ENCODE data around the gene PCBP3.

The PCBP3 gene

GRCh38 chr21:45900034-45900868, 256.7 kb downstream of the PCBP3 start:
- 98% methylated on average over 20 of the region's 27 CpGs for WGBS (ENCODE audit: insufficient coverage)
- H3K4me3 ChIP-seq (ENCODE audit: control insufficient read depth in 1 of 7, extremely low read depth in 1 of 7, insufficient read depth in 4 of 7, low read depth in 2 of 7, low read length in 6 of 7), result no peak overlapping the region
- no peaks in the 10 kb centered on the region for H3K27me3 ChIP-seq (replicated peaks in 2 of 5; ENCODE audit: control insufficient read depth in 4 of 5, insufficient read depth in 5 of 5, low read length in 4 of 5)
- no peaks in the 10 kb centered on the region for H3K36me3 ChIP-seq (ENCODE audit: control insufficient read depth in 4 of 4, insufficient read depth in 4 of 4, low read length in 3 of 4)
- no peaks in the 10 kb centered on the region for H3K4me1 ChIP-seq (ENCODE audit: control extremely low read depth in 1 of 4, control insufficient read depth in 4 of 4, insufficient read depth in 4 of 4, low read length in 3 of 4)
- POLR2A ChIA-PET, result no interaction called here
- H3K27ac ChIP-seq (ENCODE audit: insufficient read depth in 1 of 2, low read depth in 1 of 2, low read length in 2 of 2, poor library complexity in 1 of 2, severe bottlenecking in 2 of 2), result no peak overlapping the region
- CTCF ChIA-PET, result no interaction called here
- no peak for DNase-seq
- H3K9me3 ChIP-seq (ENCODE audit: control extremely low read depth in 1 of 5, control insufficient read depth in 4 of 5, insufficient read depth in 2 of 5, low read depth in 1 of 5, low read length in 4 of 5), result no peaks in the 10 kb centered on the region

DNA sequence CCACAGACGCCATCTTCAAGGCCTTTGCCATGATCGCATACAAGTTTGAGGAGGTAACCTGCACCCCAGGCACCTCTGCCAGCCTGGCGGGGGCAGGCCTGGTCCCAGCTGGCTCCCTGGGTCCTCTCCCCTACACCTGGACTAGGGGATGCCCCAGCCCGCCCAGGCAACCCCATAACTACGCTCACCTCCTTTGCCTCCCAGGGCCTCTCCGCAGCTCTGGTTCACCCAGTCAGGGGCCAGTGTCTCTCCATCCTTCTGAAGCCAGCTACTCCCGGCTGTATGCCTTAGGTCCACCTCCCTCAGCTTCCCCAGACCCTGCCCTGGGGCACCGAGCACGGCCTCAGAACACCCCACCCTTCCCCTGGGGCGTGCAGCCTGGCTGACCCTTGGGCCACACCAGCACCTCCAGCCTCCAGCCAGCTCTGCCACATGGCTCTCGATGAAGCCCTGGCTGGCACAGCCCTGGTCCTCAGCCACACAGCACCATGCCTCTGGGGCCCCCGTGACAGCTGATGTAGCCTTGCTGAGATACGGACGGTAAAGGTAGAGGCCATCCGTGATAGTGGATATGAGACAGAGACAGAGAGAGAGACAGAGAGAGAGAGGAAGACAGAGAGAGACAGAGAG, 257.7 kb downstream of the PCBP3 start:
- WGBS (ENCODE audit: insufficient coverage), result 96% methylated on average over 15 of the region's 15 CpGs
- no peaks in the 10 kb centered on the region for H3K27me3 ChIP-seq (replicated peaks in 2 of 5; ENCODE audit: control insufficient read depth in 4 of 5, insufficient read depth in 5 of 5, low read length in 4 of 5)
- no peak for DNase-seq
- no peaks in the 10 kb centered on the region for H3K36me3 ChIP-seq (ENCODE audit: control insufficient read depth in 4 of 4, insufficient read depth in 4 of 4, low read length in 3 of 4)
- CTCF ChIA-PET, result no interaction called here
- H3K4me3 ChIP-seq (ENCODE audit: control insufficient read depth in 1 of 7, extremely low read depth in 1 of 7, insufficient read depth in 4 of 7, low read depth in 2 of 7, low read length in 6 of 7), result no peak overlapping the region
- H3K27ac ChIP-seq (ENCODE audit: insufficient read depth in 1 of 2, low read depth in 1 of 2, low read length in 2 of 2, poor library complexity in 1 of 2, severe bottlenecking in 2 of 2), result no peak overlapping the region
- no peaks in the 10 kb centered on the region for H3K4me1 ChIP-seq (ENCODE audit: control extremely low read depth in 1 of 4, control insufficient read depth in 4 of 4, insufficient read depth in 4 of 4, low read length in 3 of 4)
- POLR2A ChIA-PET, result no interaction called here
- H3K9me3 ChIP-seq (ENCODE audit: control extremely low read depth in 1 of 5, control insufficient read depth in 4 of 5, insufficient read depth in 2 of 5, low read depth in 1 of 5, low read length in 4 of 5), result no peaks in the 10 kb centered on the region

GRCh38 chr21:45902292-45902995, 258.9 kb downstream of the PCBP3 start:
- WGBS (ENCODE audit: insufficient coverage), result 92% methylated on average over 18 of the region's 19 CpGs
- CTCF ChIA-PET, result no interaction called here
- no peak for DNase-seq
- H3K4me3 ChIP-seq (ENCODE audit: control insufficient read depth in 1 of 7, extremely low read depth in 1 of 7, insufficient read depth in 4 of 7, low read depth in 2 of 7, low read length in 6 of 7), result no peak overlapping the region
- POLR2A ChIA-PET, result no interaction called here
- no peaks in the 10 kb centered on the region for H3K27me3 ChIP-seq (replicated peaks in 2 of 5; ENCODE audit: control insufficient read depth in 4 of 5, insufficient read depth in 5 of 5, low read length in 4 of 5)
- no peaks in the 10 kb centered on the region for H3K36me3 ChIP-seq (ENCODE audit: control insufficient read depth in 4 of 4, insufficient read depth in 4 of 4, low read length in 3 of 4)
- H3K27ac ChIP-seq (ENCODE audit: insufficient read depth in 1 of 2, low read depth in 1 of 2, low read length in 2 of 2, poor library complexity in 1 of 2, severe bottlenecking in 2 of 2), result no peak overlapping the region
- no peaks in the 10 kb centered on the region for H3K4me1 ChIP-seq (ENCODE audit: control extremely low read depth in 1 of 4, control insufficient read depth in 4 of 4, insufficient read depth in 4 of 4, low read length in 3 of 4)
- H3K9me3 ChIP-seq (ENCODE audit: control extremely low read depth in 1 of 5, control insufficient read depth in 4 of 5, insufficient read depth in 2 of 5, low read depth in 1 of 5, low read length in 4 of 5), result no peaks in the 10 kb centered on the region

- POLR2A ChIA-PET, result no interaction called here
- H3K27me3 ChIP-seq (replicated peaks in 2 of 5; ENCODE audit: control insufficient read depth in 4 of 5, insufficient read depth in 5 of 5, low read length in 4 of 5), result no peaks in the 10 kb centered on the region
- 96% methylated on average over 12 of the region's 12 CpGs for WGBS (ENCODE audit: insufficient coverage)
- DNase-seq, result no peak
- H3K4me1 ChIP-seq (ENCODE audit: control extremely low read depth in 1 of 4, control insufficient read depth in 4 of 4, insufficient read depth in 4 of 4, low read length in 3 of 4), result no peaks in the 10 kb centered on the region
- CTCF ChIA-PET, result interaction anchor here (1.5 to 1.7 kb wide), 2 partner anchors 17 to 33 kb away, joined by 3 to 9 read pairs; no protein-coding TSS in a partner anchor
- no peaks in the 10 kb centered on the region for H3K9me3 ChIP-seq (ENCODE audit: control extremely low read depth in 1 of 5, control insufficient read depth in 4 of 5, insufficient read depth in 2 of 5, low read depth in 1 of 5, low read length in 4 of 5)
- H3K27ac ChIP-seq (ENCODE audit: insufficient read depth in 1 of 2, low read depth in 1 of 2, low read length in 2 of 2, poor library complexity in 1 of 2, severe bottlenecking in 2 of 2), result no peak overlapping the region
- H3K4me3 ChIP-seq (ENCODE audit: control insufficient read depth in 1 of 7, extremely low read depth in 1 of 7, insufficient read depth in 4 of 7, low read depth in 2 of 7, low read length in 6 of 7), result no peak overlapping the region
- no peaks in the 10 kb centered on the region for H3K36me3 ChIP-seq (ENCODE audit: control insufficient read depth in 4 of 4, insufficient read depth in 4 of 4, low read length in 3 of 4)
Observed at GRCh38 chr21:45905196-45905595, 261.7 kb downstream of the PCBP3 start.

- Histone ChIP-seq H3K27ac (ENCODE audit: insufficient read depth in 1 of 2, low read depth in 1 of 2, low read length in 2 of 2, poor library complexity in 1 of 2, severe bottlenecking in 2 of 2) (no peak overlapping the region), H3K4me1 (ENCODE audit: control extremely low read depth in 1 of 4, control insufficient read depth in 4 of 4, insufficient read depth in 4 of 4, low read length in 3 of 4) (no peaks in the 10 kb centered on the region), H3K36me3 (ENCODE audit: control insufficient read depth in 4 of 4, insufficient read depth in 4 of 4, low read length in 3 of 4) (no peaks in the 10 kb centered on the region), H3K9me3 (ENCODE audit: control extremely low read depth in 1 of 5, control insufficient read depth in 4 of 5, insufficient read depth in 2 of 5, low read depth in 1 of 5, low read length in 4 of 5) (no peaks in the 10 kb centered on the region), H3K27me3 (replicated peaks in 2 of 5; ENCODE audit: control insufficient read depth in 4 of 5, insufficient read depth in 5 of 5, low read length in 4 of 5) (no peaks in the 10 kb centered on the region), H3K4me3 (ENCODE audit: control insufficient read depth in 1 of 7, extremely low read depth in 1 of 7, insufficient read depth in 4 of 7, low read depth in 2 of 7, low read length in 6 of 7) (no peak overlapping the region)
- no peak for DNase-seq
- POLR2A ChIA-PET, result no interaction called here
- CTCF ChIA-PET, result no interaction called here
- over 99% methylated on average over 16 of the region's 19 CpGs for WGBS (ENCODE audit: insufficient coverage)
Observed at GRCh38 chr21:45906196-45906805, 262.8 kb downstream of the PCBP3 start.

DNA sequence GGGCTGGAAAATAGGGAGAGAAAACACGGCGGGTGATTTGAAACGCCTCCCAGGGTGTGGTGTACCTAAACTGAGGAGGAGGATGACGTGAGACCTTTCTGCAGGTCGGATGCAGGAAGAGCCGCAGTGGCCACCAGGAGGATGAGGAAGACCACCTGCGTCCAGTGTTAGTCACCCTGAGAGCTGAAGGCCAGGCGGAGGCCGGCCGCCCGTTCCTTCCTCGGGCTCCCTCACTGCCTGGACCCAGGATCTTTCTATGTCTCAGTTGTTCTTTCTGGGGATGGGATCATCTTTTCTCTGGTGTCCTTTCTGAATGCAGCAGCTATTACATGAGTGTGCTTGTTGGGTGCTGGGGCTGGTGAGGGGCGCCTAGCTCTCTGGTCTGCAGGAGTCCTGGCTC, 263.3 kb downstream of the PCBP3 start:
- Histone ChIP-seq H3K4me1 (ENCODE audit: control extremely low read depth in 1 of 4, control insufficient read depth in 4 of 4, insufficient read depth in 4 of 4, low read length in 3 of 4) (no peaks in the 10 kb centered on the region), H3K9me3 (ENCODE audit: control extremely low read depth in 1 of 5, control insufficient read depth in 4 of 5, insufficient read depth in 2 of 5, low read depth in 1 of 5, low read length in 4 of 5) (no peaks in the 10 kb centered on the region), H3K36me3 (ENCODE audit: control insufficient read depth in 4 of 4, insufficient read depth in 4 of 4, low read length in 3 of 4) (no peaks in the 10 kb centered on the region), H3K27me3 (replicated peaks in 2 of 5; ENCODE audit: control insufficient read depth in 4 of 5, insufficient read depth in 5 of 5, low read length in 4 of 5) (no peaks in the 10 kb centered on the region), H3K4me3 (ENCODE audit: control insufficient read depth in 1 of 7, extremely low read depth in 1 of 7, insufficient read depth in 4 of 7, low read depth in 2 of 7, low read length in 6 of 7) (no peak overlapping the region), H3K27ac (ENCODE audit: insufficient read depth in 1 of 2, low read depth in 1 of 2, low read length in 2 of 2, poor library complexity in 1 of 2, severe bottlenecking in 2 of 2) (no peak overlapping the region)
- CTCF ChIA-PET, result no interaction called here
- DNase-seq, result no peak
- POLR2A ChIA-PET, result no interaction called here
- WGBS (ENCODE audit: insufficient coverage), result 97% methylated on average over 12 of the region's 13 CpGs

Data from common myeloid progenitor, CD34-positive (primary cell).